NCI-H524 (cell line): ENCODE results near the gene KIAA1549.

Source experiments
- DNase-seq, 2 experiments: peaks; one replicate each; lab custom pipeline; 2025; lab: John Stamatoyannopoulos, UW

The KIAA1549 gene

DNA sequence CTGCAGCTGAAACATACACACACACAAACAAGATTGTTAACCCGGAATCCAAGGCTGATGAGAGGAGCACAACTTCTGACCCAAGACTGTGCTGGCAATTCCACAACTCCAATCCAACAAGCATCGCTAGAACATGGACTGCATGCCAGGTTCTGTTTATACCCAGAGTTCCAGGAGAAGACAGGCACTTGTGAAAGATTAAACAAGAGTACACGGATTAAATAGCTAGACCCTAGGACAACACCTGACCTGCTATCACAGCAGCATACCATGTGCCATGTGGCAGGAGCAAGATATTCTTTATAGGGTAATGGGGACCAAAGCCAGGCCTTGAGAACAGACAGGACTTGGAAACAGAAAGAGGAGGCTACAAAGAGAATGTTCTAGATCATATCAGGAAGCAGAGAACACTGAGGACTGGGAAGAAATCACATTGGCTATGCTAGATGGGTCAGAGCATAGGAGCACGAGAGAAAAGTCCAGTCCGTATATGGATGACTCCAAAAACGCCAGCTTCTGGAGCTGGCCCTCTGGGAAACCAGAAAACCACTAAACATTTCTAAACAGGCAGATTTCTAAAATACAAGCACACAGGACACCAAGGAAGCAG, 99.5 kb downstream of the KIAA1549 start:
- DNase-seq = peak in 1 of 2 experiments; percentile 20

DNA sequence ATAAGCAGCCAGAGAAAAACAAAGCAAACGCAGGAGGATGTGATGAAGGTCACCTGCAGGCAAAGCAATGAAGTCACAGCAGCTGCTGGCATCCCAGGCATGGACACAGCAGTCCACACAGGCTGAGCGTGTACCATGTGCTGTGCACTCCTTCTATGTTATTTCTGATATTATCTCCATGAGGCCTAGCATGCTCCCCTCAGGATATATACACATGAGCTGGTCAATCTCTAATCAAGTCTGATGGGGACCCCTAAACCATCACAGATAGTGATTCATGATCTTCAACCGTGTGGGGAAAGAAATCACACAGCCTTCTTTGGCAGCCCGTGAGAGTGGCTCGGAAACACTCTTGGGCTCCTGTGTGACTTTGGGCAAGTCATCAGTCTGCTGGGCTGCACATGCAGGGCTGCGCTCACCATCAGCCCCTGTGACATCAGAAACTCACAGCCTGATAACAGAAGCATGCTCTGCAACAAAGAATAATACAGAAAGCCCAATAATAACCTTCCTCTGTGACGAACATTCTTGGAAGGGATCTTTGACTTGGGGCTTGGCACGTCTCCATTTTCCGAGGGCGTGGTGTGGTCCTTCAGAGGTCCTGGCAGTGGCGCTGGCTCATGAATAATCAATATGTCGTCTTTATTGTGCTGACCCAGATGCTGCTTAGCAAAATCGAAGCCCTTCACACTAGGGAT, 100.2 kb downstream of the KIAA1549 start:
- DNase-seq = no peak

GRCh38 chr7:138879356-138879755, 101.8 kb downstream of the KIAA1549 start:
- DNase-seq = no peak

DNA sequence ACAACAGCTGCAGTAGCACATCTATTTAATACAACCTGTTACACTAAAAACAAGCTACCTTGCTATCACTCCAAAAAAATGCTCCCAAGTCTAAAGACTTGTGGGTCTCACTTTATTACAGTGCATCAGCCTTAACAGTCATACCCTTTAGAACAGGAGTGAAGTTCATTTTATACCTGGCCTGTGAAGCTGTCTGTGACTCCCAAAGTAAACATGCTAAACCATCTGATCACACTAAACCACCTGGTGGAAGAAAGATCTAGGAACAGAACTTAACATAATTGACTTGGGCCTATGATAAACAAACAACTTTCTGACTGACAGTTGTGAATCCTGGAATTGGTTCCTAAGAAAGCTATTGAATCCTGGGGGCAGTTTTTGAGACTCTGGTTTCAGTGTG, 102.3 kb downstream of the KIAA1549 start:
- no peak for DNase-seq

GRCh38 chr7:138878051-138878450, 103.1 kb downstream of the KIAA1549 start:
- no peak for DNase-seq

DNA sequence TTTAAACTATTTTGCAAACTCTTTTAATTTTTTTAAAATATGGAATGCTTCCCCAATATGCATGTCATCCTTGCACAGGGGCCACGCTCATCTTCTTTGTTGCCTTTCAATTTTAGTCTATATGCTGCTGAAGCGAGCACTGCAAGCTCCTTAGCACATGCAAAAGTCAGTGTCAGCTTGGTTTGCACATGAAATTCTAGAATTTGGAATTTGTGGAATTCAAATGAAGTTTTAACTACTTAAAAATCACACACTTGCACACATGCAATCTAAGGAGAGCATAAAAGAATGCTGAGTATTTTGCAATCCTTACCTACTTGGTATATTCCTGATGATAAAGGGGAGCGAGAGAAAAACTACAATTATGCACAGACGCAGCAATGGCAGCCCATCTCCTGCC, 104.9 kb downstream of the KIAA1549 start:
- no peak for DNase-seq

DNA sequence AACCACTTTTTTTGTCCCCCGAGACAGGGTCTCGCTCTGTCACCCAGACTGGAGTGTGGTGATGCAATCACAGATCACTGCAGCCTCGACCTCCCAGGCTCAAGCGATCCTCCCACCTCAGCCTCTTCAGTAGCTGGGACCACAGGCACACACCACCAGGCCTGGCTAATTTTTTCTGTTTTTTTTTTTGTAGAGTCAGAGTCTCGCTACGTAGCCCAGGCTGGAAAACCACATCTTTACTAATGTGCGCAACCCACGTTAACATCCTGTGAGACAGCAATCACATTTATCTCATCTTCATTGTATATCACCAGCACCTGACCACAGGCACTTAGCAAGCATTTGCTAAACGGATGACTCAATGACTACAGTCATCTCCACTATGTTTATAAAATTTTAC, 105.4 kb downstream of the KIAA1549 start:
- DNase-seq = no peak

DNA sequence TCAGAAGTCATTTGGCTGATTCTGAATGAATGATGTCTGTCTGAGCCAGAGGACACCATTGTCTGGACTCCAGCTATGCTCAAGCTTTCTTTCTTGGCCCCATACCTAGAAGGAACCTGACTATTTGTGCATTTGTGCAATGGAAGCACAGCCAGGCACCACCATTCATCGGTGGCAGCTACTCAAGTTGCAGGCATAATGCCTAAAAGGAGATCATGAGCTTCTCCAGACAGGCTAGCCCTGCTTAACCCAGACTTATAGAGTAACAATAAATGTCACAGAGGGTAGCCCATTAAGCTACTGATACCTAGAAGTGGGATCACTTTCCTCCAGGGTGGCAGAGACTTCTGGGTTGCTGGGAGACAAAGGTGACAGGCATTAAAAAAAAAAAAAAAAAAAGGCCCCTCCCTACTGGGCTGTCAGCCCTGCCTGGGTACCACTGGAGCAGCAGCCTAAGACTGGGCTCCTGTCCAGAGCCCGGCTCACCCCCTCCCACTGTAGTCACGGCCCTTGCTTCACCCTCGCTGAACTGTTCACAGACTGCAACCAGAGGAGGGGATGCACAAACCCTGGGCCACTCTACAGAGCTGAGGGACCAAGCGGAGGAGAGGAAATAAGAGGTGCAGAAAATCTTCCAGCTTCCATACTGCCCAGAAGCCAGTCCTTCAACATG, 107.8 kb downstream of the KIAA1549 start:
- DNase-seq = no peak

DNA sequence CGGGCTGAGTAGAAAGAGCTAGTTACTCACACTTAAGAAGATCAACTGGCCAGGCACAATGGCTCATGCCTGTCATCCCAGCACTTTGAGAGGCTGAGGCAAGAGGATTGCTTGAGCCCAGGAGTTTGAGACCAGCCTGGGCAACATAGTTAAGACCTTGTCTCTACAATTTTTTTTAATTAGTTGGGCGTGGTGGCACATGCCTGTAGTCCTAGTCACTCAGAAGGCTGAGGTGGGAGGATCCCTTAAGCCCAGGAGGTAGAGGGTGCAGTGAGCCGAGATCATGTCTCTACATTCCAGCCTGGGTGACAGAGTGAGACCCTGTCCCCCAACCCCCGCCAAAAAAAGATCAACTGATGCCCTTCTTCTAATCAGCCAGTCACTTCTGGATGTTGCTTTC, 108.6 kb downstream of the KIAA1549 start:
- no peak for DNase-seq

DNA sequence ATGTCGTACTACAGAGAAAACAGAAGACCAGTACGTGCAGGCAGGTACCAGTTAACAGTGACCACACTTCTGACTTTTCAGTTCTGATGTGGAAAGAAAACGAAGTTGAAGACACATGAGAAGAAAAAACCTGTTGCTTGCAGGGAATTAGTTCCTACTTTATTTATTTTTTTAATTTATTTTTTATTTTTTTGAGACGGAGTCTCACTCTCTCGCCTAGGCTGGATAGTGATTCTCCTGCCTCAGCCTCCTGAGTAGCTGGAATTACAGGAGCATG, 109.4 kb downstream of the KIAA1549 start:
- no peak for DNase-seq

- peak in 1 of 2 experiments; percentile 10 for DNase-seq
Measured at GRCh38 chr7:138871065-138871813, 110.0 kb downstream of the KIAA1549 start.

DNA sequence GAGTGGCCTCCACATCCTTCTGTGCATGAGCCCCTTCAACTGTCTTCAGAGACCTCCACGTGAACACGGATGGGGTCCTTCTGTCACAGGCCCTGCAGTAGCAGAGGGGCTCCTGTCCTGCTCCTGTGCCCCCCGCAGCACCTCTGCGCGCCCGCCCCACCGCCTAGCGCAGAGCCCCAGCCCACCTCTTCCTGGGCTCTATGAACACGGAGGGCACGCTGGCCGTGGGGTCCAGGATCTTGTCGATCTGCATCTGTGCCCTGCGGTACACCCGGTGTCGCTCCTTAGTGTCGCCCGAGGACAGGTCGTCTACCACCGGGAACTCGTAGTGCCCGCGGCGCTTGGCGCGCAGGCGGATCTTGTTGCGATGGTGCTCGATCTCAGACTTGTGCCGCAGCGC, 111.8 kb downstream of the KIAA1549 start:
- DNase-seq = no peak

- DNase-seq = no peak
Measured at GRCh38 chr7:138868711-138869110, 112.5 kb downstream of the KIAA1549 start.

- no peak for DNase-seq
Measured at GRCh38 chr7:138867744-138868143, 113.4 kb downstream of the KIAA1549 start.

- DNase-seq = no peak
Measured at GRCh38 chr7:138866353-138866752, 114.8 kb downstream of the KIAA1549 start.

DNA sequence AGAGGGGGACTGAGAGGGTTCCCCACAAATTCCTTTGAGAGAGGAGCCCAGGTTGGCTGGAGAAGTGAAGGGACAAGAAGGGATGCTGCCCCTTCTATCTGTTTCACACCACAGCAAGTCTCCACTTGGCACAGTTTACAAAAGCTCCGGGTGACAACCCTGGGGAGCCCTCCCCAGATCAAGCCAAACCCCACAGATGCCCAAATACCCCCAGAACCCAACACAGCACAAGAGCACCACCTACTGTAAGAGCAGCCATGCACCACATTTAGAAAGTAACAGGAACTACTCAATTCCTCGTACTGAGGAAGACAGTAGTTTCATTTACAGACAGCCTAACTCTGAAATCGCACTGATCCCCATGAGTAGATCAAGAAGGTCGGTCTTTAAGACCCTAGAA, 115.3 kb downstream of the KIAA1549 start:
- no peak for DNase-seq

GRCh38 chr7:138864667-138865066, 116.5 kb downstream of the KIAA1549 start:
- DNase-seq = no peak

DNA sequence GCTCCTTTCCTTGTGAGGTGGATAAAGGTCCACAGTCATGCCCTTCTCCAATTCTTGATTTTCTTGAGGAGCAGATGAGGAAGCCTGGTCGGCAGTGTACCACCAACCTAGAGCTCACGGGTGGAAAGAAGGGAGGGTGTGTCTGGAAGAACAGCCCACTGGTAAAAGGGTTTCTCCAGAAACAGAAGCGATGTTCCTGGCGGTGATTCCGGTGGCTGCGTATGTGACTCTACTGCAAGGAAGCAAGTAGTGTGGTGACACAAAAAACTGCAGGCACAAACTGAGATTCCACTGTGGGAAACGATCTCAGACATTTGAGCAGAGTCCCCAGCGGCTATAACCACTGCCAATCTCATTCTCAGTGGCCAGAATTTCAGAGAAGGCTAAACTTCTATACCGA, 117.3 kb downstream of the KIAA1549 start:
- no peak for DNase-seq

GRCh38 chr7:138861051-138861450, 120.1 kb downstream of the KIAA1549 start:
- no peak for DNase-seq

DNA sequence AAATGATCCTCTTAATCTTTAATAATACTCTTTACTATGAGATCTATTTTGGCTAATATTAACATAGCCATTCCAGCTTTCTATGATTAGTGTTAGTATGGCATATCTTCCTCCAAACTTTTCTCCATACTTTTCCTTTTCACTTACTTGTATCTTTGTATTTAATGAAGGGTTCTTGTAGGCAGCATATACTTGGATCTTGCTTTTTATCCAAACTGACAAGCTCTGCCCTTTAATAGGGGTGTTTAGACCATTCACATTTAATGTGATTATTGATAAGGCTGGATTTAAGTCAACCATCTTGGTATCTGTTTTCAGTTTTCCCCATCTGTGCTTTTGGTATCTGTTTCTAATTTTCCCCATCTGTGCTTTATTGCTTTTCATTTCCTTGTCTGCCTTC, 123.5 kb downstream of the KIAA1549 start:
- DNase-seq = no peak

- no peak for DNase-seq
Measured at GRCh38 chr7:138854115-138854645, 127.0 kb downstream of the KIAA1549 start.

GRCh38 chr7:138853448-138853847, 127.7 kb downstream of the KIAA1549 start:
- DNase-seq = no peak

- DNase-seq = no peak
Measured at GRCh38 chr7:138852469-138852868, 128.7 kb downstream of the KIAA1549 start.
